Stimulated activated naive B cell treated with anti-CD40 and anti-IgM and Interleukin-4, amounts not matched to agents 10 μg/mL and 1 μg/mL and 100 μg/mL, for 72 hours (primary cell): ENCODE data around the gene CHAMP1.

ENCODE experiments used
- ATAC-seq, 2 donors: fragments of 150-1000 bp; cut with Tn5 transposase; replicated peaks; 2 replicates each; pipeline ENCODE4 v1.10.0; 2021; ENCODE audit warnings: moderate library complexity in 1 of 2
- DNase-seq: peaks from one replicate; pipeline ENCODE4 v3.0.0; 2021
- H3K27ac Mint-ChIP-seq: one replicate; pipeline ENCODE4 v1.8.0; 2022; ENCODE audit warnings: mild to moderate bottlenecking, mixed read lengths
- H3K27me3 Mint-ChIP-seq, 2 donors: one replicate each; pipeline ENCODE4 v1.8.0; 2022; ENCODE audit warnings: mixed read lengths in 2 of 2
- H3K36me3 Mint-ChIP-seq, 2 donors: one replicate each; pipeline ENCODE4 v1.8.0; 2022; ENCODE audit warnings: mixed read lengths in 2 of 2, mild to moderate bottlenecking in 1 of 2
- H3K4me1 Mint-ChIP-seq, 2 donors: one replicate each; pipeline ENCODE4 v1.8.0; 2022; ENCODE audit warnings: mixed read lengths in 2 of 2, mild to moderate bottlenecking in 1 of 2
- H3K4me3 Mint-ChIP-seq, 2 donors: one replicate each; pipeline ENCODE4 v1.8.0; 2022; ENCODE audit warnings: mild to moderate bottlenecking in 2 of 2, mixed read lengths in 2 of 2, moderate library complexity in 1 of 2
- H3K9me3 Mint-ChIP-seq, 2 donors: one replicate each; pipeline ENCODE4 v1.8.0; 2022; ENCODE audit warnings: mixed read lengths in 2 of 2, mild to moderate bottlenecking in 1 of 2

Gene CHAMP1

GRCh38 chr13:114311387-114311786 lies 2.9 kb upstream of the CHAMP1 start:
- H3K36me3 Mint-ChIP-seq, result peaks cover 11 to 12% of the 10 kb centered on the region in 2 donors
- no peaks in the 10 kb centered on the region for H3K27me3 Mint-ChIP-seq
- ATAC-seq (no peak), DNase-seq (no peak)
- H3K4me1 Mint-ChIP-seq, result peaks cover 18 to 26% of the 10 kb centered on the region in 2 donors
- no peak overlapping the region for H3K4me3 Mint-ChIP-seq
- no peak overlapping the region for H3K27ac Mint-ChIP-seq
- no peaks in the 10 kb centered on the region for H3K9me3 Mint-ChIP-seq

- no peak for ATAC-seq
- H3K27me3 Mint-ChIP-seq, result no peaks in the 10 kb centered on the region
- DNase-seq, result no peak
- H3K4me3 Mint-ChIP-seq, result no peak overlapping the region
- H3K27ac Mint-ChIP-seq, result no peak overlapping the region
- no peaks in the 10 kb centered on the region for H3K9me3 Mint-ChIP-seq
- H3K36me3 Mint-ChIP-seq, result peaks cover 7 to 13% of the 10 kb centered on the region in 2 donors
- peaks cover 18 to 31% of the 10 kb centered on the region in 2 donors for H3K4me1 Mint-ChIP-seq
These were observed 2.4 kb upstream of the CHAMP1 start for GRCh38 chr13:114311908-114312307.

GRCh38 chr13:114313061-114313860 lies 1.0 kb upstream of the CHAMP1 start:
- Mint-ChIP-seq H3K9me3 (no peaks in the 10 kb centered on the region), H3K36me3 (peaks cover 4 to 12% of the 10 kb centered on the region in 2 donors), H3K27me3 (no peaks in the 10 kb centered on the region), H3K27ac (peak overlapping the region; percentile 96), H3K4me1 (peaks cover 18 to 42% of the 10 kb centered on the region in 2 donors), H3K4me3 (peak overlapping the region; percentile 80 to 89)
- ATAC-seq (peak; percentile 31 to 55), DNase-seq (no peak)

GRCh38 chr13:114315074-114315785 lies 927 bp downstream of the CHAMP1 start:
- Mint-ChIP-seq H3K27me3 (no peaks in the 10 kb centered on the region), H3K4me3 (peak overlapping the region; percentile 80 to 89), H3K36me3 (peaks cover 16 to 19% of the 10 kb centered on the region in 2 donors), H3K27ac (peak overlapping the region; percentile 84), H3K9me3 (no peaks in the 10 kb centered on the region), H3K4me1 (peaks cover 27 to 62% of the 10 kb centered on the region in 2 donors)
- ATAC-seq (peak; percentile 18 to 19), DNase-seq (no peak)

- no peak overlapping the region for H3K4me3 Mint-ChIP-seq
- ATAC-seq, result no peak
- no peaks in the 10 kb centered on the region for H3K27me3 Mint-ChIP-seq
- H3K4me1 Mint-ChIP-seq, result peaks cover 23 to 56% of the 10 kb centered on the region in 2 donors
- H3K36me3 Mint-ChIP-seq, result peaks cover 29 to 38% of the 10 kb centered on the region in 2 donors
- no peak overlapping the region for H3K27ac Mint-ChIP-seq
- no peaks in the 10 kb centered on the region for H3K9me3 Mint-ChIP-seq
- DNase-seq, result no peak
These were observed 4.3 kb downstream of the CHAMP1 start for GRCh38 chr13:114318624-114319023.

GRCh38 chr13:114319441-114319913 lies 5.2 kb downstream of the CHAMP1 start:
- no peak overlapping the region for H3K4me3 Mint-ChIP-seq
- ATAC-seq (no peak), DNase-seq (no peak)
- H3K27ac Mint-ChIP-seq, result no peak overlapping the region
- H3K27me3 Mint-ChIP-seq, result no peaks in the 10 kb centered on the region
- no peaks in the 10 kb centered on the region for H3K9me3 Mint-ChIP-seq
- peaks cover 21 to 52% of the 10 kb centered on the region in 2 donors for H3K4me1 Mint-ChIP-seq
- peaks cover 34 to 47% of the 10 kb centered on the region in 2 donors for H3K36me3 Mint-ChIP-seq

- Mint-ChIP-seq H3K27ac (no peak overlapping the region), H3K9me3 (no peaks in the 10 kb centered on the region), H3K27me3 (no peaks in the 10 kb centered on the region), H3K4me1 (peaks cover 21 to 52% of the 10 kb centered on the region in 2 donors), H3K36me3 (peaks cover 36 to 53% of the 10 kb centered on the region in 2 donors), H3K4me3 (no peak overlapping the region)
- no peak for ATAC-seq
- DNase-seq, result no peak
These were observed 5.8 kb downstream of the CHAMP1 start for GRCh38 chr13:114320065-114320464.

- no peak for ATAC-seq
- H3K27me3 Mint-ChIP-seq, result no peaks in the 10 kb centered on the region
- no peak overlapping the region for H3K4me3 Mint-ChIP-seq
- H3K9me3 Mint-ChIP-seq, result no peaks in the 10 kb centered on the region
- peaks cover 21 to 51% of the 10 kb centered on the region in 2 donors for H3K4me1 Mint-ChIP-seq
- no peak overlapping the region for H3K27ac Mint-ChIP-seq
- no peak for DNase-seq
- H3K36me3 Mint-ChIP-seq, result peaks cover 42 to 60% of the 10 kb centered on the region in 2 donors
These were observed 7.0 kb downstream of the CHAMP1 start for GRCh38 chr13:114321256-114321655.

GRCh38 chr13:114323349-114323748 lies 9.0 kb downstream of the CHAMP1 start:
- no peak overlapping the region for H3K4me3 Mint-ChIP-seq
- H3K36me3 Mint-ChIP-seq, result peaks cover 45 to 68% of the 10 kb centered on the region in 2 donors
- ATAC-seq (no peak), DNase-seq (no peak)
- no peaks in the 10 kb centered on the region for H3K27me3 Mint-ChIP-seq
- peaks cover 24 to 43% of the 10 kb centered on the region in 2 donors for H3K4me1 Mint-ChIP-seq
- H3K27ac Mint-ChIP-seq, result no peak overlapping the region
- no peaks in the 10 kb centered on the region for H3K9me3 Mint-ChIP-seq

GRCh38 chr13:114324334-114324733 lies 10.0 kb downstream of the CHAMP1 start:
- Mint-ChIP-seq H3K36me3 (peaks cover 43 to 71% of the 10 kb centered on the region in 2 donors), H3K9me3 (no peaks in the 10 kb centered on the region), H3K4me1 (peaks cover 21 to 33% of the 10 kb centered on the region in 2 donors), H3K27me3 (no peaks in the 10 kb centered on the region), H3K4me3 (no peak overlapping the region), H3K27ac (no peak overlapping the region)
- no peak for ATAC-seq
- DNase-seq, result no peak

- peaks cover 32 to 57% of the 10 kb centered on the region in 2 donors for H3K36me3 Mint-ChIP-seq
- no peak overlapping the region for H3K4me3 Mint-ChIP-seq
- ATAC-seq, result no peak
- H3K27ac Mint-ChIP-seq, result no peak overlapping the region
- no peaks in the 10 kb centered on the region for H3K9me3 Mint-ChIP-seq
- no peaks in the 10 kb centered on the region for H3K27me3 Mint-ChIP-seq
- H3K4me1 Mint-ChIP-seq, result peaks cover 12 to 20% of the 10 kb centered on the region in 2 donors
- no peak for DNase-seq
These were observed 11.4 kb downstream of the CHAMP1 start for GRCh38 chr13:114325729-114326128.

GRCh38 chr13:114328034-114328433 lies 13.7 kb downstream of the CHAMP1 start:
- Mint-ChIP-seq H3K4me3 (no peak overlapping the region), H3K4me1 (peaks cover 12 to 20% of the 10 kb centered on the region in 2 donors), H3K27me3 (no peaks in the 10 kb centered on the region), H3K27ac (no peak overlapping the region), H3K36me3 (peaks cover 26 to 41% of the 10 kb centered on the region in 2 donors), H3K9me3 (no peaks in the 10 kb centered on the region)
- ATAC-seq (no peak), DNase-seq (no peak)

GRCh38 chr13:114328595-114328994 lies 14.3 kb downstream of the CHAMP1 start:
- Mint-ChIP-seq H3K9me3 (no peaks in the 10 kb centered on the region), H3K36me3 (peaks cover 26 to 40% of the 10 kb centered on the region in 2 donors), H3K4me3 (no peak overlapping the region), H3K27me3 (no peaks in the 10 kb centered on the region), H3K4me1 (peaks cover 12 to 22% of the 10 kb centered on the region in 2 donors), H3K27ac (no peak overlapping the region)
- ATAC-seq (no peak), DNase-seq (no peak)

- DNase-seq (no peak), ATAC-seq (no peak)
- H3K36me3 Mint-ChIP-seq, result peaks cover 15 to 25% of the 10 kb centered on the region in 2 donors
- H3K4me1 Mint-ChIP-seq, result peaks cover 14 to 33% of the 10 kb centered on the region in 2 donors
- no peak overlapping the region for H3K27ac Mint-ChIP-seq
- no peak overlapping the region for H3K4me3 Mint-ChIP-seq
- no peaks in the 10 kb centered on the region for H3K27me3 Mint-ChIP-seq
- H3K9me3 Mint-ChIP-seq, result no peaks in the 10 kb centered on the region
These were observed 15.8 kb downstream of the CHAMP1 start for GRCh38 chr13:114330086-114330485.
